ENCODE measurements around the gene AGXT2. TPM values are rescaled to one million over a fixed set of nuclear protein-coding genes. Genes with fewer than 3 reads are reported as not detected.

AGXT2 gene
- total RNA-seq, 1 donor from 2014 or later, result not detected

DNA sequence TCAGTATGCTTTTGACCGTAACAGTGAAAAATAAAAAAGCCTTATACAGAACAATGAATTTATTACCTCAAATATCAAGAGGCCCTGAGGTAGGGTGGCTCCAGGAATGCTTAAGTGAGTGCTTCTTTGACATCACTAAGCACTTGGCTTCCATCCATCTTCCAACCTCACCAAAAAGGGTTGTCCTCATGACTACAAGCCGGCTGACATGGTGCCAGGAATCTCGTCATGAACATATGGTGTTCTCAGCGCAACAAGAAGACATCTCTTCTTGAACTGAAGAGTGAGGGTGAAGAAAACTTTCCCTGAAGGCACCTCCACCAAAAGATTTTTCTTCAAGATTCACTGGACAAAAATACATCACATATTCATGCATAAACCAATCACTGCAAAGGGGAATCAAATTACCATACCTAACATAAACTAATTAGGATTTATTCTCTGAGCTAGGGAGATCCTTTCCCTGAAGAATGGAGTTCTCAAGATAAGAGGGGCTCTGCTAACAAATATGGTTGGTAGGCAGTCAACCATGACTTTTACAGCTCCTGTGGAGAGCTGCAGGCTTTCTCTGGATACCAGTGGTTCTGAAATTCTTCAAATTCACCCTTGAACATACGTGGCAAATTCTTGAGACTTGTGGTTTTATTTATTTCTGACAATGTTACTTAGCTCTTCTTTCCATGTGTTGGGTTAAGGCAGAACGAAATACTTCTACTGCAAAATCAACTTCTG lies 49.5 kb downstream of the AGXT2 start:
- DNase-seq, result no peak
- H3K27ac ChIP-seq, result no peak overlapping the region
- intact Hi-C loops (cut with DNase I), result no loop called here

DNA sequence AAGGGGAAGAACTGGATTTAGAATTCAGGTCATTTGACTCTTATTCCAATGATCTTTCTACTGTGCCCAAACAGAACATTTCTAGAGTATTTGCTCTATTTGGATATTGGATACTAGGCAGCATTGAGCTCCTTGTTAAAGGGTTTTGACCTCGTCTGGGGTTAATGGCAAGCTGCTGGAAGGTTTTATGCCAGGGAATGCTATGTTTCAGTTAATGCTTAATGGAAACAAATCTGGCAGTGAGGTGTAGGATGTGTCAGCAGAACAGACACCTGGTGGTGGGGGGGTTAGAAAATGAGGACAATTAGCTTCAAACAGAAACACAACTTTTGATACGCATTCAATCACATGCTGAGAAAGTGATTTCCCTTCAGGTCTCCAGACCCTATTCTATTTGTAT lies 51.5 kb downstream of the AGXT2 start:
- ATAC-seq, result no peak
- no peak overlapping the region for H3K4me3 ChIP-seq
- TF ChIP-seq, protein P1, sequence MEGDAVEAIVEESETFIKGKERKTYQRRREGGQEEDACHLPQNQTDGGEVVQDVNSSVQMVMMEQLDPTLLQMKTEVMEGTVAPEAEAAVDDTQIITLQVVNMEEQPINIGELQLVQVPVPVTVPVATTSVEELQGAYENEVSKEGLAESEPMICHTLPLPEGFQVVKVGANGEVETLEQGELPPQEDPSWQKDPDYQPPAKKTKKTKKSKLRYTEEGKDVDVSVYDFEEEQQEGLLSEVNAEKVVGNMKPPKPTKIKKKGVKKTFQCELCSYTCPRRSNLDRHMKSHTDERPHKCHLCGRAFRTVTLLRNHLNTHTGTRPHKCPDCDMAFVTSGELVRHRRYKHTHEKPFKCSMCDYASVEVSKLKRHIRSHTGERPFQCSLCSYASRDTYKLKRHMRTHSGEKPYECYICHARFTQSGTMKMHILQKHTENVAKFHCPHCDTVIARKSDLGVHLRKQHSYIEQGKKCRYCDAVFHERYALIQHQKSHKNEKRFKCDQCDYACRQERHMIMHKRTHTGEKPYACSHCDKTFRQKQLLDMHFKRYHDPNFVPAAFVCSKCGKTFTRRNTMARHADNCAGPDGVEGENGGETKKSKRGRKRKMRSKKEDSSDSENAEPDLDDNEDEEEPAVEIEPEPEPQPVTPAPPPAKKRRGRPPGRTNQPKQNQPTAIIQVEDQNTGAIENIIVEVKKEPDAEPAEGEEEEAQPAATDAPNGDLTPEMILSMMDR (IDR thresholded peaks at IDR 0.05), result no peak
- H3K4me1 ChIP-seq, result no peaks in the 10 kb centered on the region
- H3K36me3 ChIP-seq, result no peaks in the 10 kb centered on the region
- no peak for DNase-seq
- intact Hi-C loops (cut with DNase I), result no loop called here
- no peak overlapping the region for H3K27ac ChIP-seq
- H3K9me3 ChIP-seq, result no peaks in the 10 kb centered on the region
- no peaks in the 10 kb centered on the region for H3K27me3 ChIP-seq (ENCODE audit: low read depth)

More for the DNA sequence above, 49.5 kb downstream of the AGXT2 start:
- TF ChIP-seq, protein P1 (IDR thresholded peaks at IDR 0.05), result no peak
- no peak overlapping the region for H3K4me3 ChIP-seq
- H3K9me3 ChIP-seq, result no peaks in the 10 kb centered on the region
- H3K36me3 ChIP-seq, result no peaks in the 10 kb centered on the region
- no peaks in the 10 kb centered on the region for H3K4me1 ChIP-seq
- no peaks in the 10 kb centered on the region for H3K27me3 ChIP-seq (ENCODE audit: low read depth)
- no peak for ATAC-seq

DNA sequence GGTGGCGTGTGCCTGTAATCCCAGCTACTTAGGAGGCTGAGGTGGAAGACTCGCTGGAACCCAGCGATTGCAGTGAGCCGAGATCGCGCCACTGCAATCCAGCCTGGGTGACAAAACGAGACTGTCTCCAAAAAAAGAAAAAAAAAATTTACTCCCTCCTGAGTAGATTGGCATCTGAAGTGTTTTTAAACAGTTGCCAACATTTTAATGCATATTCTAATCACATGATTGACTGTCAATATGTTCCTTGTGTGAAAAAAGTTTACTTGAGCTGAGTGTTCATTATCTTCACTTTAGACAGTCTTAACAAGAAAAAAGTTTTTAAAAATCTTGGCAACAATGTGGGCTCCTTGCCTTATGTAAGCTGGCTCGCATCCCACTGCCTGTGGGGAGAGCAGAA lies 53.8 kb downstream of the AGXT2 start:
- TF ChIP-seq, protein P1 (IDR thresholded peaks at IDR 0.05), result no peak
- no peak overlapping the region for H3K27ac ChIP-seq

DNA sequence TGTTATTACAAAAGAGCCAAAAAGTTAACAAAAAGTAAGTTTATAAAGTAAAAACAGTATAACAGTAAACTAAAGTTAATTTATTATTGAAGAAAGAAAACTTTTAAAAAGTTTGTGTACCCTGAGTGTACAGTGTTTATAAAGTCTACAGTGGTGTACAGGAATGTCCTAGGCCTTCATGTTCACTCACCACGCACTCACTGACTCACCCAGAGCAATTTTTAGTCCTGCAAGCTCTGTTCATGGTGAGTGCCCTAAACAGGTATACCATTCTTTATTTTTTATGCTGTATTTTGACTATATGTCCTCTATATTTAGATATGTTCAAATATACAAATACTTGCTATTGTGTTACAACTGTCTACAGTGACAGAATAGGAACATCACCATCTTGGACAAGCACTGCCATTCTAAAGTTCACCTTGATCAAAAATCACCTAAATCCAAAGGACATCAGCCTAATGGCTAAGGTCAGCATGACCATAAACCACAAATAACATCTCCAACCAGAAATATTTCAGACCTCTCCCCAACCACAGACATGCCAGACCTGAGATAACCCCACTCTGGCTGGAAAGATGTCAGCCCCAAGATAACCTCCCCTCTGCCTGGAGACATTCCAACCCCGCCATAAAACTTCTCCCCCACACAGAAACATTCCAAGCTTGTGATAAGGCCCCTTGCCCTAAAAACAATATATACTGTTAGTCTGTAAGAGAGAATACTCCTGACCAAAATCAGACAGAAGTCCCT lies 56.1 kb downstream of the AGXT2 start:
- TF ChIP-seq, protein P1 (IDR thresholded peaks at IDR 0.05), result no peak
- no peaks in the 10 kb centered on the region for H3K27me3 ChIP-seq (ENCODE audit: low read depth)
- no peaks in the 10 kb centered on the region for H3K4me1 ChIP-seq
- H3K9me3 ChIP-seq, result peaks cover 3% of the 10 kb centered on the region
- DNase-seq, result no peak
- H3K36me3 ChIP-seq, result no peaks in the 10 kb centered on the region
- H3K4me3 ChIP-seq, result no peak overlapping the region
- no peak overlapping the region for H3K27ac ChIP-seq
- ATAC-seq, result no peak
- intact Hi-C loops (cut with DNase I), result no loop called here

More for the DNA sequence above, 53.8 kb downstream of the AGXT2 start:
- intact Hi-C loops (cut with DNase I), result no loop called here
- no peaks in the 10 kb centered on the region for H3K9me3 ChIP-seq
- no peak for DNase-seq
- H3K36me3 ChIP-seq, result no peaks in the 10 kb centered on the region
- no peak overlapping the region for H3K4me3 ChIP-seq
- H3K4me1 ChIP-seq, result no peaks in the 10 kb centered on the region
- no peak for ATAC-seq
- H3K27me3 ChIP-seq (ENCODE audit: low read depth), result no peaks in the 10 kb centered on the region

DNA sequence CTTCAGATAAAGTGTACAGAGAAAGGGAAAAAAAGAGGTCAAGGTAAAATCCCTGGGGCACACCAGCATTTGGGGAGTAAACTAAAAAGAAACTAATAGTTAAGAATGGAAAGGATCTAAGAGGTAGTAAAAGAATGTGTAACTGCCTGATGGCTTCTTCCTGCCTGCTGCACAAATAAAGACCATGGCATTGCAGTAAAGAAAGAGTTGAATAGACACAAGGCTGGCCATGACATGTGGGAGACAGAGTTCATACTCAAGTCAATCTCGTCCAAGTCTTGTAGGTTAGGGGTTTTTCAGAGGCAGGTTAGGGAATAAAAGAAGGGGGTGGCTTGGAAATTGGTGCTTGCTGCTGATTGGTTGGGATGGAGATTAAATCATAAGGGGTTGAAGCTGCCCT lies 60.8 kb downstream of the AGXT2 start:
- TF ChIP-seq, protein P1 (IDR thresholded peaks at IDR 0.05), result no peak
- no peak for ATAC-seq
- Histone ChIP-seq H3K36me3 (no peaks in the 10 kb centered on the region), H3K4me3 (no peak overlapping the region), H3K9me3 (peaks cover 9% of the 10 kb centered on the region), H3K27me3 (ENCODE audit: low read depth) (no peaks in the 10 kb centered on the region), H3K4me1 (no peaks in the 10 kb centered on the region), H3K27ac (no peak overlapping the region)
- intact Hi-C loops (cut with DNase I), result no loop called here
- no peak for DNase-seq

Data from lower lobe of right lung (tissue), 2 donors.